ENCODE measurements around the gene CD28. TPM values are rescaled to one million over a fixed set of nuclear protein-coding genes. Genes with fewer than 3 reads are reported as not detected.
A peak's percentile ranks its signal among the peaks of the same experiment; 100 is the strongest.

Gene CD28
- total RNA-seq, 1 donor from 2014 or later, result 0.17 TPM

DNA sequence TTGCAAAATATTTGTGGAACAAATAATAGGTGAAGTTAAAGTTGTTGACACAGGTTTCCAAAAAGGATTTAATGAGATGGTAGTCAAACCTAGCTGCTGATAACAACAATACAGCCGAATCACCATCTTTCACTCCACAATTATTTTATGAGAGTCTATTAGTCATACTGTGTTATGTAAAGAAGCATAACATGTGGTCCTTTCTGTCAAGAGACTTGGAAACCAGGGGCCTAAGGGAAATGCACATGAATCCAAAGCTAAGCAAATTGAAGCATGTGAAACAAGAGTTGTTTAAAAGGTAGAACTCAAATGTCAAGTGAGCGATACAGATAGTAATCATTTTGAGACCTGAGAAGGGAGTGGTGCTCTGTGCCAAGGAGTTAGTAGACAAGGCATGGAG is 16.0 kb downstream of the CD28 start:
- no peak for DNase-seq (ENCODE audit: extremely low spot score, unreplicated experiment)
- Mint-ChIP-seq H3K27me3 (peaks cover 7% of the 10 kb centered on the region), H3K36me3 (no peaks in the 10 kb centered on the region), H3K9me3 (peaks cover 4% of the 10 kb centered on the region), H3K27ac (no peak overlapping the region), H3K4me3 (no peak overlapping the region), H3K4me1 (ENCODE audit: unreplicated experiment) (peaks cover 13% of the 10 kb centered on the region)
- TF ChIP-seq, protein P1, sequence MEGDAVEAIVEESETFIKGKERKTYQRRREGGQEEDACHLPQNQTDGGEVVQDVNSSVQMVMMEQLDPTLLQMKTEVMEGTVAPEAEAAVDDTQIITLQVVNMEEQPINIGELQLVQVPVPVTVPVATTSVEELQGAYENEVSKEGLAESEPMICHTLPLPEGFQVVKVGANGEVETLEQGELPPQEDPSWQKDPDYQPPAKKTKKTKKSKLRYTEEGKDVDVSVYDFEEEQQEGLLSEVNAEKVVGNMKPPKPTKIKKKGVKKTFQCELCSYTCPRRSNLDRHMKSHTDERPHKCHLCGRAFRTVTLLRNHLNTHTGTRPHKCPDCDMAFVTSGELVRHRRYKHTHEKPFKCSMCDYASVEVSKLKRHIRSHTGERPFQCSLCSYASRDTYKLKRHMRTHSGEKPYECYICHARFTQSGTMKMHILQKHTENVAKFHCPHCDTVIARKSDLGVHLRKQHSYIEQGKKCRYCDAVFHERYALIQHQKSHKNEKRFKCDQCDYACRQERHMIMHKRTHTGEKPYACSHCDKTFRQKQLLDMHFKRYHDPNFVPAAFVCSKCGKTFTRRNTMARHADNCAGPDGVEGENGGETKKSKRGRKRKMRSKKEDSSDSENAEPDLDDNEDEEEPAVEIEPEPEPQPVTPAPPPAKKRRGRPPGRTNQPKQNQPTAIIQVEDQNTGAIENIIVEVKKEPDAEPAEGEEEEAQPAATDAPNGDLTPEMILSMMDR (conservative IDR thresholded peaks at IDR 0.05), result no peak

DNA sequence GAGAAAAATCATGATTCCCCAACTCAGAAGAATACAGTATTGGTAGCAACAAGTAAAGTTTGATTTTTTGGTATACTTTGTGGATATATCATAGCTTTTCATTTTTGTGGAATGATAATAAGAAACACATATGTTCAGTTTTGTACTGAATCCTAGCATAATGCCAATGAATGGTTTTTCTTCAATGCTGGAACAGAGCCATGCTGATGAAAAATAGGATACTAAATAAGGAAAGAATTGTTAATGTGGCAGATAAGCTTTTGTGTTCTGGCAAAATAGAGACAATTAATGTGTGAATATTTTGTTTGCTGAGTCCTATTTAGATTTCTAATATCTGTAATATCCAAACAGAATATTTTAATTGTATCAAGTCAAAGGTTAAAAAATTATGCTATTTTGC is 21.9 kb downstream of the CD28 start:
- Mint-ChIP-seq H3K27me3 (peaks cover 1% of the 10 kb centered on the region), H3K4me1 (ENCODE audit: unreplicated experiment) (peaks cover 16% of the 10 kb centered on the region), H3K36me3 (no peaks in the 10 kb centered on the region), H3K4me3 (no peak overlapping the region), H3K27ac (no peak overlapping the region), H3K9me3 (peaks cover 4% of the 10 kb centered on the region)
- no peak for DNase-seq (ENCODE audit: extremely low spot score, unreplicated experiment)
- TF ChIP-seq, protein P1 (conservative IDR thresholded peaks at IDR 0.05), result no peak

DNA sequence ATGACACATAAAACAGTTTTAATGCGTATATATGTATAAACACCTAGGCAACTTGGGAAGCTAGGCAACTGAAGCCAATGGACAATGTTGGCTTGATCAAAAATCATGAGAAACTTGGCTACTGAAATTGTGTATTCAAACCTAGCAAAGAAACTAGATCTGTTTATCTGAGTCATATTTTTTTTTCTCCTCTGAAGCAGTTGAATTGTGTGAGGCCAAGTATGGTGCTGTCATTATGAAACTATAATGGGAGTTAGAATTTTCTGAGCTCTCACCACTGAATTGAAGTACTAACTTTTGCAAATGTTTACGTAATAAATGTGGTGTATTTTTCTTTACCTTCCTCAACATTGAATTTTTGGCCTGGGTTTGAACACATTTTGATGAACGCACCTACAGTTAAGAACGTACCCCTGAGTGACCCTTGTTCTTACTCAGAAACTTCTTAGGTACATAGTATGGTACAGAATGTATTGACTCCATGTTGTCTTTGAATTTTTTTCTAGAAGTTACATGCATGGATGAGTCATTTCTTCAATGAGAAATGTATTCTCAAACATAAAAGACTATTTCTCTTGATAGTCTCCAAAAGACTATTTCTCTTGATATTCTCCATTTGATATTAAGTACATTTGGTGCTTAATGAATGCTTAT is 23.8 kb downstream of the CD28 start:
- no peak for DNase-seq (ENCODE audit: extremely low spot score, unreplicated experiment)
- peaks cover 4% of the 10 kb centered on the region for H3K9me3 Mint-ChIP-seq
- peak overlapping the region; percentile 84 for H3K27ac Mint-ChIP-seq
- peaks cover 16% of the 10 kb centered on the region for H3K4me1 Mint-ChIP-seq (ENCODE audit: unreplicated experiment)
- H3K27me3 Mint-ChIP-seq, result peaks cover 3% of the 10 kb centered on the region
- no peak overlapping the region for H3K4me3 Mint-ChIP-seq
- H3K36me3 Mint-ChIP-seq, result no peaks in the 10 kb centered on the region
- TF ChIP-seq, protein P1 (conservative IDR thresholded peaks at IDR 0.05), result no peak

DNA sequence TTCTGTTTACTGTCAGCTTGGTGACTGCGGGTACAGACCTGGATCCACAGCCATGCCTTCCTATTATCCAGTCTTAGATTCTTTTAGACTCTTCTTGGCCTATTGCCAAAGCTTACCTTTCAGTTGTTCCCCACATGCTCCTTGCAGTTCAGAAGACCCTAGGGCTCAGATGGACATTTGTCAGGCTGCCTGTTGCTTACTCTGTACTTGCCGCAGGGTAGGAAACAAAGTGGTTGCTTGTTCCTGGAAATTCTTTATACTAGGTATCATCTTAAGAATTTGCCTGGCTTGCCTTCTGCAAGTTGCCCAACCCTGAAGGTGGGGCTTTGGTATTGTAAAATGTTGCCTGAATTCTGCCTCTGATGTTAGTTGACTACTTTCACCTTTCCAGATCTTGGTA is 24.4 kb downstream of the CD28 start:
- peak overlapping the region; percentile 84 for H3K27ac Mint-ChIP-seq
- peaks cover 16% of the 10 kb centered on the region for H3K4me1 Mint-ChIP-seq (ENCODE audit: unreplicated experiment)
- TF ChIP-seq, protein P1 (conservative IDR thresholded peaks at IDR 0.05), result no peak
- H3K4me3 Mint-ChIP-seq, result no peak overlapping the region
- H3K36me3 Mint-ChIP-seq, result no peaks in the 10 kb centered on the region
- peaks cover 3% of the 10 kb centered on the region for H3K27me3 Mint-ChIP-seq
- DNase-seq (ENCODE audit: extremely low spot score, unreplicated experiment), result no peak
- peaks cover 4% of the 10 kb centered on the region for H3K9me3 Mint-ChIP-seq

DNA sequence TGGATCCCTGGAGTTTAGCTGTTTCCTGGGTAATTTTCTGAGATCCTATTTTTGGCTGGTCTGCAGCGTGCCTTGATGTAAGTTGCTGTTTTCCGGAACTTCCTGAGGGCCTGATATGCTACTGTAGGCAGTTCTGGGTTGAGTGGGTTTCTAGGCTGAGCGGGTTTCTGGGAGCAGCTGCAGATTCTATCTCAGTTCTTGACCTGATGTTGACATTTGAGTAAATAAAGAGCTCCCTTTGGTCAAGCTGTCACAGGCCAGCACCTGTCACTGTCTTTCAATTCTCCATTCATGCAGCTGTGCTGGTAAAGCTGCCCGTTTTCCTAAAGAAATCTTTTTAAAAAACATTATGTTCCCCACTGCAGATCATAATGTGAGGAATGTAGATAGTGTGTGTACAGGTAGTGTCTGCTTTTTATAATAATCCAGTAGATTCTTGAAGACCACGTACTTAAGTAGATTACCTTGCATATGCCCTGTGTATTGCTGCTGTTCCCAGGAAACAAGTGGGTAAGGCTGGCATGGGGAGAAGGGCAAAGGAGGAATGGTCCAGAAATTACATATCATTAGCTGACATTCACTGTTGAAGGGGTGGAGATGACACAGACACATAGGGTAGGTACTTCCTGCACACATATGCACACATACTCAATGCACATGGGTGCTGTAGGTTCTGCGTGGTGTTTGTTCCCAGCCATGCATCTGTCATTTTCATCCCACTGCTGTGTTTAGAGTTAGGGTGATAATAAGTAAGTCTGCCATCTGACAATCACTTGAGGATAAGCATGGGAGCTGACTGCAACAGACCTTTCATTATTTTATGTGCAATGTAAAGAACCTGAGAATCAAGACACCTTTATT is 25.9 kb downstream of the CD28 start:
- no peaks in the 10 kb centered on the region for H3K36me3 Mint-ChIP-seq
- H3K4me1 Mint-ChIP-seq (ENCODE audit: unreplicated experiment), result peaks cover 16% of the 10 kb centered on the region
- H3K9me3 Mint-ChIP-seq, result no peaks in the 10 kb centered on the region
- H3K27ac Mint-ChIP-seq, result no peak overlapping the region
- no peak for DNase-seq (ENCODE audit: extremely low spot score, unreplicated experiment)
- TF ChIP-seq, protein P1 (conservative IDR thresholded peaks at IDR 0.05), result no peak
- peaks cover 3% of the 10 kb centered on the region for H3K27me3 Mint-ChIP-seq
- no peak overlapping the region for H3K4me3 Mint-ChIP-seq

Data from type B pancreatic cell (in vitro differentiated cells).